Large intestine (tissue), 3 donors: Measurements from ENCODE around the gene SLC39A5. TPM values are rescaled to one million over a fixed set of nuclear protein-coding genes. Genes with fewer than 3 reads are reported as not detected.

ENCODE experiments used
- DNase-seq, 2 donors: peaks; one replicate each; pipeline versions ENCODE4 v3.0.0 to v3.0.0-alpha.2; 2013
- H3K27ac ChIP-seq: one replicate; pipeline ENCODE4 v1.5.1; 2013; ENCODE audit warnings: low read length
- H3K27me3 ChIP-seq: 2 replicates; pipeline ENCODE4 v1.6.1; 2013; ENCODE audit warnings: low read length; ENCODE audit not compliant: control insufficient read depth, insufficient read depth
- H3K36me3 ChIP-seq: 2 replicates; pipeline ENCODE4 v1.6.1; 2013; ENCODE audit warnings: low read length; ENCODE audit not compliant: control insufficient read depth, insufficient read depth
- H3K4me1 ChIP-seq: one replicate; pipeline ENCODE4 v1.6.1; 2013; ENCODE audit warnings: low read length; ENCODE audit not compliant: control insufficient read depth, insufficient read depth
- H3K4me3 ChIP-seq: one replicate; pipeline ENCODE4 v1.5.1; 2013; ENCODE audit warnings: low read length
- H3K9me3 ChIP-seq: one replicate; pipeline ENCODE4 v1.6.1; 2013; ENCODE audit warnings: mild to moderate bottlenecking, low read depth, low read length, moderate library complexity; ENCODE audit not compliant: control insufficient read depth
- WGBS: methylation state at CpG from one replicate; pipeline ENCODE4 v1.1.5; 2013; ENCODE audit warnings: low lambda C conversion rate; ENCODE audit not compliant: insufficient coverage; 5-methylcytosine and 5-hydroxymethylcytosine counted together
- polyA plus RNA-seq: library from polyadenylated mRNA; unstranded; fragments of 120-200 nt; gene quantifications from one replicate; pipeline ENCODE4 v1.2.1, GENCODE V29; 2013

SLC39A5 gene
- polyA plus RNA-seq, 1 donor, result 524 TPM

DNA sequence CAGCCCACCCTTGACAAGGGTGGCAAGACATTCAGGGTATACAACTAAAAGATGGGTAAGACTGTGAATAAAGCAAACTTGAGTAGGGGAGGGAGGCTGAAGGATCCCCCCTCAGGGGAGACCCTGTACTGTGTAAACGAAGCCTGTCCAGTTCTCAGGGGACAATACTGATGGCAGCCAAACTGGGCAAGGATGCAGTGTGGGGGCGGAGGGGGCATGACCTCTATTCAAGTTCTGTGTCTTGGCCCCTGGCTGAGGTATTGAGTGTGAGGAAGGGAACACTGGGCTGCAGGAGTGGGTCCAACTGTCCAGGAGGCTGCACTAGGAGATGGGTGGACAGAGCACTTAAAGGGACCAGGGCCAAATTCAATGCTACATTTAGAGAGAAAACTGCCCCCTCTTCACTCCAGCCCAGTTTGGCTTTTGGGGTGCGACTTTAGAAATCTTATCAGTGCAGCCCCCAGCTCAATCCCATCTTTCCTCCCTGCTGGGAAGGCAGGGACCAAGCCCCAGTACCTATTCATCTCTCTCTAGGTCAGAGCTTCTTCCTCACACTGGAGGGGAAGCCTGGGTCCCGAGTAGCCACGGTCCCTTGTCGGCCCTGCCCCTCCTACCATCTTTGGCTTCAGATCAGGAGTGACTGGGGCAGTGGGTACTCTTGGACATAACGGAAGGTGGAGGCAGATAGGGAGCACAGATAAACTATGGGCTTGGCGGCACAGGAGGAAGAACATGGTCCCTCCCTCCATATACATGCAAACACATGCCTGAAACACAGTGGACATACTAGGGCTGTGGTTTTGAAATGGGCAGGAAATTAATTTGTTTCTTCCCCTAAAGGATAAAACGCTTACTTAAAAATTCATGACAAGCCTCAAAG is 11.8 kb downstream of the SLC39A5 start:
- Histone ChIP-seq H3K4me3 (no peak overlapping the region), H3K27ac (no peak overlapping the region), H3K27me3 (no peaks in the 10 kb centered on the region), H3K9me3 (no peaks in the 10 kb centered on the region), H3K36me3 (peaks cover 86% of the 10 kb centered on the region), H3K4me1 (peaks cover 15% of the 10 kb centered on the region)
- WGBS, result no CpG with 5 or more reads among the region's 9 CpGs
- peak in 1 of 2 donors; percentile 1 for DNase-seq

DNA sequence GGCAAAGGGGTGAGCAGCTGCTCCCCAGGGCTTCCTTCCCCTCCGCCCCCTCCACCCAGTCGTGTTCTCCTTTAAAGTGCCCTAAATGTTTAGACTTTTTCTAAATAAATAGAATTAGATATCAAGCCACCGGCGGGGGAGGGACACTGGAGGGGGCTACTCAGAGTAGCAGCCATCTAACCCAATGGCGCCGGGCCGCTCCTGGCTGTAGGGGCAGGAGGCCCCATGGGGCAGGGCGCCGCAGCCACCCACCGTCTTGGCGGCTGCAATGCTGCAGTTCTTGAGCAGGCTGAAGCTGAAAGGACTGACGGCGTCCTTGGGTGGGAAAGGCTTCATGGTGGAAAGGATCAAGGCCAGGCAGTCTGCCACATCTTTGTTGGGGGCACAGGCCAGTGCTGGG is 13.1 kb downstream of the SLC39A5 start:
- H3K9me3 ChIP-seq, result no peaks in the 10 kb centered on the region
- H3K27ac ChIP-seq, result peak overlapping the region; percentile 2
- WGBS, result no CpG with 5 or more reads among the region's 13 CpGs
- no peak overlapping the region for H3K4me3 ChIP-seq
- H3K27me3 ChIP-seq, result no peaks in the 10 kb centered on the region
- DNase-seq, result peak in 1 of 2 donors; percentile 2
- H3K36me3 ChIP-seq, result peaks cover 85% of the 10 kb centered on the region
- peaks cover 15% of the 10 kb centered on the region for H3K4me1 ChIP-seq

DNA sequence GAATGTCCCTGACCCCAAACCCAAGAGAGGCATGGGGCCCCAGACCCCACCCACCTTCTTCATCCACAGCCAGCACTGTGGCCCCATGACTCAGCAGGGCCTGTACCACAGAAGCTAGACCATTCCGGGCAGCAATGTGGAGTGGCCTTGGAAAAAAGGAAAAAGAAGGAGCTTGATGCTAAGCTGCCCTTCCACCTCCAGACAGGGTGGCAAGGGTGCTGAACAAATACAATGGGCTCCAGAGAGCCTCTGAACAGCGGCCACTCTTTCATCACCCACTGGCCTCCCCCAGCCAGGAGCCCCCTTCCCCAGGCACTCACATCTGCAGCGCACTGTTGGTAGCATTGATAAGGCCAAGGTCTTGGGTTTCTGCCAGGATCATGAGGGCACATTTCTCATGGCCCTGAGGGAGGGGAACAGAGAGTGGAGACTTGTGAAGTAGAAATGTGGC is 13.9 kb downstream of the SLC39A5 start:
- Histone ChIP-seq H3K4me1 (peaks cover 15% of the 10 kb centered on the region), H3K27me3 (no peaks in the 10 kb centered on the region), H3K4me3 (no peak overlapping the region), H3K9me3 (no peaks in the 10 kb centered on the region), H3K27ac (peak overlapping the region; percentile 12), H3K36me3 (peaks cover 90% of the 10 kb centered on the region)
- WGBS, result no CpG with 5 or more reads among the region's 3 CpGs
- peak in 1 of 2 donors; percentile 24 for DNase-seq

DNA sequence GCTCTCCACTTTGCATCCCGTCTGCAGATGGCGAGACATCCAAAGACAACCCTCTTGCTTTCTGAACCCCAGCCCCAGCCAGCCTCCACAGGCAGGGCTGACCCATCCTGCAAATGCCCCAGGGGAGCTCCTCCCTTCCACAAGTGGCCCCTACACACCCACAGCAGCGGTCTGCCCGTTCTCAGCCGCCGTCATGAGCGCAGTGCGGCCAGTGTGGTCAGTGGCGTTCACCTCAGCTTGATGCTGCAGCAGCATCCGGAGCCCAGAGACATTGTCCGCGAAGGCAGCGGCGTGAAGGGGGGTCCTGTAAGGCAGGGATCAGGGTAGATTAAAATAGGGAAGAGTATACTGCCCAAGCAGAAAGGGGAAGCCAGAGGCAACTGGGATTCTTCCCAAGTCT is 14.6 kb downstream of the SLC39A5 start:
- peaks cover 91% of the 10 kb centered on the region for H3K36me3 ChIP-seq
- H3K4me3 ChIP-seq, result no peak overlapping the region
- H3K4me1 ChIP-seq, result peaks cover 15% of the 10 kb centered on the region
- H3K9me3 ChIP-seq, result no peaks in the 10 kb centered on the region
- 100% methylated on average over 1 of the region's 14 CpGs for WGBS
- DNase-seq, result no peak
- H3K27ac ChIP-seq, result no peak overlapping the region
- no peaks in the 10 kb centered on the region for H3K27me3 ChIP-seq

DNA sequence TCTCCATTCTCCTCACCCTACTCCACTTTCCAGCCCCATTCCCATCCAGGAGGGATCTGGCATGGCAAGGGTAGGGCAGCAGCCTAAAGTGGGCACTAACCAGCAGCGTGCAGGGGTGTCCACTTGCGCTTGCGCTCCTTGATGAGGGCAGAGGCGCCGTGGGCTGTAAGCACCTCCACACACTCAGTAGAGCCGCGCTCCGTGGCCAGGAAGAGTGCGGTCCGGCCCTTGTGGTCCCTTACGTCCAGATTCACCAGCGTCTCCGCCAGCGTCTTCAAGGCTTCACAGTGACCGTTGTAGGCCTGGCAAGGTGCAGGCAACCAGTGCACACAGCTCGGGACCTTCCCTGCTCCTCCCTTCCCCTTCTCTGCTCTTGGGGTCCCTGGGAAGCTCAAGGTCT is 18.1 kb downstream of the SLC39A5 start:
- WGBS, result no CpG with 5 or more reads among the region's 16 CpGs
- H3K4me3 ChIP-seq, result no peak overlapping the region
- H3K27ac ChIP-seq, result no peak overlapping the region
- no peak for DNase-seq
- H3K36me3 ChIP-seq, result peaks cover 86% of the 10 kb centered on the region
- no peaks in the 10 kb centered on the region for H3K27me3 ChIP-seq
- peaks cover 15% of the 10 kb centered on the region for H3K4me1 ChIP-seq
- H3K9me3 ChIP-seq, result no peaks in the 10 kb centered on the region

DNA sequence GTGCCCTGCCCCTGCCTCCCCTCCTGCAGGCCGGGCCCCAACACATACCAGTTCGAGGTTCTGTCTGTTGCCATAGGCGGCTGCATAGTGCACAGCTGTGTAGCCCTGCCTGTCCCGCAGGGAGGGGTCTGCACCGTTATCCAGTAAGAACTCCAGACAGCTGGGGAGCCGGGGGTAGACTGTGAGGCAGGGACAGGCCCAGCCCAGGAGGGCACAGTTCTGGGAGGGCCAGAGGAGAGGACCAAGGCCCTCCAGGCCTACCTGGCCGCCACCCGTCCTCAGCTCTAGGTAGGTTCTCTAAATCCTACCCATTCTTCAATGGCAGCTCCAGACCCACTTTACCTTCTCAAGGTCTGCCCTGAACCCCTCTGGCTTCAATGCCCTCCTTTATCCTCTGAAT is 18.9 kb downstream of the SLC39A5 start:
- no peak overlapping the region for H3K4me3 ChIP-seq
- peaks cover 86% of the 10 kb centered on the region for H3K36me3 ChIP-seq
- DNase-seq, result no peak
- peaks cover 8% of the 10 kb centered on the region for H3K4me1 ChIP-seq
- H3K27me3 ChIP-seq, result no peaks in the 10 kb centered on the region
- WGBS, result no CpG with 5 or more reads among the region's 8 CpGs
- no peaks in the 10 kb centered on the region for H3K9me3 ChIP-seq
- H3K27ac ChIP-seq, result no peak overlapping the region

DNA sequence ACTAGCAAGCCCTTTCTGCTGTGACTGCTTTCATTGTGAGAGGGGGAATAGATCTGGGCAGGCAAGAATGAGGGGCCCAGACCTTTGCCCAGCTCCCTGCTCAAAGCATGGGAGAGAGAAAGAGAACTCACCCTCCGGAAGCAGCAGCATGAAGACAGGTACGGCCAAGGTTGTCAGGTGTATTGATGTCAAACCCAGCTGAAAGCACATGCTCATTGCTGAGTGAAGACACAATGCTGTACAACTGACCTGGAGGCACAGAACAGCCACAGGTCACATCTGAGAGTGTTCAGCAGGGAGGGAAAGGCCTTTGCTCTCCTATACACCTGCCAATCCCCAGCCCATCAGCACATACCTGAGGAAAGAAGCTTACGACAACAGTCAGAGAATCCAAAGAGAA is 22.8 kb downstream of the SLC39A5 start:
- Histone ChIP-seq H3K27ac (no peak overlapping the region), H3K4me3 (no peak overlapping the region), H3K36me3 (peaks cover 85% of the 10 kb centered on the region), H3K27me3 (no peaks in the 10 kb centered on the region), H3K9me3 (no peaks in the 10 kb centered on the region), H3K4me1 (peaks cover 13% of the 10 kb centered on the region)
- whole genome bisulfite sequencing, result no CpG with 5 or more reads among the region's 3 CpGs
- no peak for DNase-seq

DNA sequence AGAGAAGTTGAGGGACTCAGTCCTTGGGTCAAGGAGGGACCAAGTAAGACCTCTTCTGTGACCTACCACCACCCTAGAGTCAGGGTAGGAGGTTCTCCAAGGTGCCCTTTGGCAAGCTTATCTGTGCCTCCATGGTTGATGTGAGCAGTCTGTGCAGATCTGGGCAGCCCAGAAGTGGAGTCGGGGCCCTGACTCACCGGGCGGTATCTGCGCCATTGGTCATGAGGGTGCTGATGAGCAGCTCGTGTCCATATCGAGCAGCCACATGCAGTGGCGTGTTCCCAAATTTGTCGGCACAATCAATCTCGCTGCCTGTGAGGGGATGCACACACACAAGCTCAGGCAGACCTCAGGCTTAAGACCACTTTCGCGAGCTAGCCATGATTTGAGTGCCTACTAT is 23.2 kb downstream of the SLC39A5 start:
- Histone ChIP-seq H3K27me3 (no peaks in the 10 kb centered on the region), H3K4me3 (no peak overlapping the region), H3K4me1 (peaks cover 13% of the 10 kb centered on the region), H3K9me3 (no peaks in the 10 kb centered on the region), H3K27ac (no peak overlapping the region), H3K36me3 (peaks cover 81% of the 10 kb centered on the region)
- WGBS, result no CpG with 5 or more reads among the region's 11 CpGs
- DNase-seq, result no peak

DNA sequence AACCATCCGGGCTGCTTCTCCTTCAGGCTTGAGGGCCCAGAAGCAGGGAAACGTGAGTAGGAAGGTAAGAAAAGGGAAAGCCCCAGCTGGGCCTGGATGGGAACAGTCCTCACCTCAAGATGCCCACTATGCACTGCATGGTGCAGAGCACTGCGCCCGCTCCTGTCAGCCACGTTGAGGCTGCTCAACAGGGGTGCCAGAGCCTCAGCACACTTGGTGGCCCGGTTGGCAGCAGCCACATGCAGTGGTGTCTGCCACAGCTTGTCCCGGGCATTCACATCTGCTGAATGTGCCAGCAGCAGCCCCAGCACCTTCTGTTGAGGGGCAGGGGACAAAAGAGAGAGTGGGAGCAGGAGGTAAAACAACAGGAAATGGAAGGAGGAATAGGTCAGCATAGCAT is 25.8 kb downstream of the SLC39A5 start:
- WGBS, result no CpG with 5 or more reads among the region's 7 CpGs
- peaks cover 60% of the 10 kb centered on the region for H3K36me3 ChIP-seq

DNA sequence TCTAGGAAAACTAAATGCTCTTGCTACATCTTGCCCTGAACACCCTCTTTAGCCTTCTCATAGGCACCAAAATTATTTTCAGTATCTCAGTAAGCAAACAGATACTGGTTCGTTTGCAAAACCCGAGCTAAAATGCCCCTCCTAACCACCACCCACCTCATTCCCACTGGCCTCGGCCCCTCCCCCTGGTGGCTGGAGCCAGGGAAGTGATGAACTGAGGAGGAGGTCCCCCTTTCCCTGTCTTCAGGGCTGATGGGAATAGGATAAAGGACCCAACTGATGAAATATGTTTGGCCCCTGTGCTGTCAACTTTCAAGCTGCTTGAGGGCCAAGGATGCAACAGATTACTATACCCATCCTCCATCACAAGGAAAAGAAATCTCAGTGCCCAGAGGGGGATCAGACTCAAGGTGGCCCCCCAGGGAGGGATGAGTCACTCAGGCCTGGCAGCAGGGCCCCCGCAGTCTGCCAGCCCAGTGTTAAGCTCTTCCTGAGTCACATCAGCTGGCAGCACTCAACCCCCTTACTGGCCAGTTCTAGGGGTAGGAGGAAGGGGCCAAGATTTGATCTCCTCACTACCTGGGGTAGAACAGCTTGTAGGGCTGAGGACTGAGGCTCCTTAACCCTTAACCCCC is 26.6 kb downstream of the SLC39A5 start:
- Histone ChIP-seq H3K4me1 (peaks cover 23% of the 10 kb centered on the region), H3K4me3 (no peak overlapping the region), H3K36me3 (peaks cover 54% of the 10 kb centered on the region), H3K27ac (no peak overlapping the region), H3K9me3 (no peaks in the 10 kb centered on the region), H3K27me3 (no peaks in the 10 kb centered on the region)
- no CpG with 5 or more reads among the region's 4 CpGs for WGBS
- DNase-seq, result no peak

More for the DNA sequence above, 25.8 kb downstream of the SLC39A5 start:
- no peak for DNase-seq
- H3K9me3 ChIP-seq, result no peaks in the 10 kb centered on the region
- peaks cover 20% of the 10 kb centered on the region for H3K4me1 ChIP-seq
- no peak overlapping the region for H3K4me3 ChIP-seq
- H3K27me3 ChIP-seq, result no peaks in the 10 kb centered on the region
- H3K27ac ChIP-seq, result no peak overlapping the region
